HG03064 (cell line): Measurements from ENCODE around the gene TNKS2.
"Not testable (repeated sequence)": the region's sequence is repeated elsewhere in the genome, so short reads cannot be mapped to it uniquely, and the experiment has no call there.

Experiments used
- ATAC-seq: cut with Tn5 transposase; IDR thresholded peaks from one replicate; pipeline ENCODE4 v1.9.1; 2021; ENCODE audit warnings: low read depth; ENCODE audit not compliant: unreplicated experiment

TNKS2 gene

GRCh38 chr10:91797874-91798648, at the start of gene TNKS2:
Gene TNKS2 (plus strand): TSS chr10:91798426. CDS start chr10:91798691, 265 bp downstream.
- peak; percentile 67 for ATAC-seq

DNA sequence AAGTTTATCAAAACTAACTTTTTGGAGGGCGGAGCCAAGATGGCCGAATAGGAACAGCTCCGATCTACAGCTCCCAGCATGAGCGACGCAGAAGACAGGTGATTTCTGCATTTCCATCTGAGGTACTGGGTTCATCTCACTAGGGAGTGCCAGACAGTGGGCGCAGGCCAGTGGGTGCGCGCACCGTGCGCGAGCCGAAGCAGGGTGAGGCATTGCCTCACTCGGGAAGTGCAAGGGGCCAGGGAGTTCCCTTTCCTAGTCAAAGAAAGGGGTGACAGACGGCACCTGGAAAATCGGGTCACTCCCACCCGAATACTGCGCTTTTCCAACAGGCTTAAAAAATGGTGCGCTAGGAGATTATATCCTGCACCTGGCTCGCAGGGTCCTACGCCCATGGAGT, 48.6 kb upstream of the TNKS2 start:
- ATAC-seq = not testable (repeated sequence)

- no peak for ATAC-seq
These were observed 41.9 kb upstream of the TNKS2 start for GRCh38 chr10:91756286-91756685.

DNA sequence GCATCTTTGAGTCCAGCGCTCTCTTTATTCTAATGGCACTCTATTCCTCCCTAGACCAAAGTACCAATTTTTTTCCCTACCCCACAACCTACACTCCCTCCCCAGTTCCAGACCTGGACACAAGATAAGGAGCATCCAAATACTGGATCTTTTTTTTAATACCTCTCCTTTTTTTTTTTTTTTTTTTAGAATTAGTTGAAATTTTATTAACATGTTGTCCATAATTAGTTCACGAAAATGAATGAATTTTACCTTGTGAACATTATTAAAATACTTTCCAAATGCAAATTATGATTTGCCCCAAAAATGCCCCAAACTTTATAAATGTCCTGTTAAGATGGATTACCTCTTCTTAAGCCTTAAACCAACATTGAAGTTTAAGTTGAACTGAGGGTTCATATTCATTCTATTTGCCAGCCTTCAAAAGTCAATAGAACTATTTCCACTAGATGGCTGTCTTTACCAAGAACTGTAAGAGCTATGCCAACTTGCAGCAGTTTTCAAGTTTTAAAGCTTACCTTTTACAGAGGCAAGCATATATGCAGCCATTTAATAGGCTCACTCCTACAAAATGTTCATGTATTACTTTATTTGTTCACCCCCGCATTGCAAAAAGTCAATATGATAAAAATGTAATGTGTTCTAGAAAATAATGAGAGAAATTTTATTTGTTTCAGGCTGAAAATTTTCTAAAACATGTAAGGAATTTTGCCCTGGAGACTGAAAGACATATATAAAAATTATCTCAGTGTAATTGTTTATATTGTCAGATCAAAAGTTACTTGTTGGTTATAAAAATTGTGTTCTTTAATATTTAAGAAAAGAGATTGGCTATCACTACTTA, 39.7 kb upstream of the TNKS2 start:
- no peak for ATAC-seq

DNA sequence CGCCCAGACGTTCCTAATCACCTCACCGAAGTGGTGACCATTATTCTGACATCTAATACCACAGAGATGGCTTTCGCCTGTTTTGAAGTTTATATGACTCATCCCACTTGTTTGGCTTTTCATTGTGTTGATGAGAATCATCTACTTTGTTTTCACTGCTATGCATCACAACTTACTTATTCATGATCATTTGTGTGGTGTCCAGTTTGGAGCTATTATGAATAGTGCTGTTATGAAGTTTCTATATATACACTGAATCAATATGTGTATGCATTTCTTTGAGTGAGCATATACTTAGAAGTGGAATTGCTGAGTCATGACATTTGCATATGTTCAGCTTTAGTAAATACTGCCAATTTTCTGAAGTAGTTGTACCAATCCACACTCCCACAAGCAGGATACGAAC, 38.6 kb upstream of the TNKS2 start:
- no peak for ATAC-seq

DNA sequence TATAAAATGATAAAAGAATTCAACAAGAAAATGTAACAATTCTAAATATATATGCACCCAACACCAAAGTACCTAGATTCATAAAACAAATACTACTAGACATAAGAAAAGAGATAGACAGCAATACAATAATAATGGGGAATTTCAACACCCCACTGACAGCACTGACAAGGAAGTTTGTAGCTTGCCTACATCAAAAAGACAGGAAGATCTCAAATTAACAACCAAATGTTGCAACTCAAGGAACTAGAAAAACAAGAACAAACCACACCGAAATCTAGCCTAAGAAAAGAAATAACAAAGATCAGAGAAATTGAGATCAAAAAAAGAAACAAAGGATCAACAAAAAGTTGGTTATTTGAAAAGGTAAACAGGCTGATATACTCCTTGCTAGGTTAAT, 36.5 kb upstream of the TNKS2 start:
- no peak for ATAC-seq

DNA sequence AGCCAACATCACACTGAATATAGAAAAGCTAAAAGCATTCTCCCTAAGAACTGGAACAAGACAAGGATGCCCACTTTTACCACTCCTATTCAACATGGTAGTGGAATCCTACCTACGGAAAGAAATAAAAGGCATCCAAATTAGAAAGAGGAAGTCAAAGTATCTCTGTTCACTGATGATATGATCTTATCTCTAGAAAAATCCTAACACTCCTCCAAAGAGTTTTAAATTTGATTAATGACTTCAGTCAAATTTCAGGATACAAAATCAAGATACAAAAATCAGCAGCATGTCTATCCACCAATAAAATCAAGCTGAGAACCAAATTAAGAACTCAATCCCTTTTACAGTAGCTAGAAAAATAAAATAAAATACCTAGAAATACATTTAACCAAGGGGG, 35.3 kb upstream of the TNKS2 start:
- no peak for ATAC-seq

DNA sequence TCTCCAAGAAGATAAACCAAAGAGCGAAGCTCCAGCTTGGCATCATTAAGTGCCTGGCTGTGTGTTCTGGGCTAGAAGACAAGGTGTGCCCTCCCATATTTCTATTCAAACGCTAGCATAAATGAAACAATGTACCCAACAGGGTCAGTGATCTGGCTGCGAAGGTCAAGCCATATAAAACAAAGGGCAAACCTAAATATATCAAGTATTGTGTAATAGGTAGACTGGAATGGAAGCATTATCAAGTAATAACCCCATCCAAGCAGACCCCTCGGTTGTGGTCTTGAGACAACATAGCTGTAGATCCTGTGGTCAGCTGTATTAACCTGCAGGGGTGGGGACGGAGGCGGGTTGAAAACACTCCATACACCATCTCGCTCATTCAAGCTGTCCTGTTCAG, 31.6 kb upstream of the TNKS2 start:
- ATAC-seq = no peak

- ATAC-seq = no peak
These were observed 30.1 kb upstream of the TNKS2 start for GRCh38 chr10:91768123-91768522.

DNA sequence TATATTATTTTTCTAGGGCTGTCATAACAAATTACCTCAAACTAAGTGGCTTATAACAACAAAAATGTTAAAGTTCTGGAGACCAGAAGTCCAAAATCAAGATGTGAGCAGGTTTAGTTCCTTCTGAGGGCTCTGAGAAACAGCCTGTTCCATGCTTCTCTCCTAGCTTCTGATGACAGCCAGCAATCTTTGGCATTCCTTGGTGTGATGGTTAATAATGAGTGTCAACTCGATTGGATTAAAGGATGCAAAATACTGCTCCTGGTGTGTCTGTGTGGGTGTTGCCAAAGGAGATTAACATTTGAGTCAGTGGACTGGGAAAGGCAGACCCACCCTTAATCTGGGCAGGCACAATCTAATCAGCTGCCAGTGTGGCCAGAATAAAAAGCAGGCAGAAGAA, 26.3 kb upstream of the TNKS2 start:
- ATAC-seq = no peak

DNA sequence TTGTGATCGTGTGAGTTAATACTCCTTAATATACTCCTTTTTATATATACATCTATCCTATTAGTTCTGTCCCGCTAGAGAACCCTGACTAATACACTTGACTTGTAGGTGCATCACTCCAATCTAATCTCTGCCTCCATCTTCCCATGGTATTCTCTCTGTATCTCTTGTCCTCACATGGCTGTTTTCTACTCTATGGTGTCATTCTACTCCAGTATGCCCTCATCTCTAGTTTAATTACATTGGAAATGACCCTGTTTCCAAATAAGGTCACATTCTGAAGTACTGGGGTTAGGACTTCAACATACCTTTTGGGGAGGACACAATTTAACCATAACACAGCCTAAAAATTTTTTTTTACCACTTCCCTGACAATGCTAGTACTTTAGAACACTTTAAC, 25.8 kb upstream of the TNKS2 start:
- ATAC-seq = no peak

DNA sequence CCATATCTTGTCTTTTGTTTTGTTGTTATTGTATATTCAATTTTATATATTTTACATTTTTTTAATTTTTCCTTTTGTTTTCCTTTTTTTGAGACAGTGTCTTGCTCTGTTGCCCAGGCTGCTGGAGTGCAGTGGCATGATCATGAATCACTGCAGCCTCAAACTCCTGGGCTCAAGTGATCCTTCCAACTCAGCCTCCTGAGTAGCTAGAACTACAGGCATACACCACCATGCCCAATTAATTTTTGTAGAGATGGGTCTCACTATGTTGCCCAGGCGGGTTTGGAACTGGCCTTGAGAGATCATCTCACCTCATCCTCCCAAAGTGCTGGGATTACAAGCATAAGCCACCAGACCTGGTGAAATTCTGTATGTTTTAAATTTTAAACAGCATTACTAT, 25.4 kb upstream of the TNKS2 start:
- no peak for ATAC-seq

GRCh38 chr10:91774571-91774970, 23.7 kb upstream of the TNKS2 start:
- no peak for ATAC-seq

- no peak for ATAC-seq
These were observed 22.5 kb upstream of the TNKS2 start for GRCh38 chr10:91775731-91776130.

DNA sequence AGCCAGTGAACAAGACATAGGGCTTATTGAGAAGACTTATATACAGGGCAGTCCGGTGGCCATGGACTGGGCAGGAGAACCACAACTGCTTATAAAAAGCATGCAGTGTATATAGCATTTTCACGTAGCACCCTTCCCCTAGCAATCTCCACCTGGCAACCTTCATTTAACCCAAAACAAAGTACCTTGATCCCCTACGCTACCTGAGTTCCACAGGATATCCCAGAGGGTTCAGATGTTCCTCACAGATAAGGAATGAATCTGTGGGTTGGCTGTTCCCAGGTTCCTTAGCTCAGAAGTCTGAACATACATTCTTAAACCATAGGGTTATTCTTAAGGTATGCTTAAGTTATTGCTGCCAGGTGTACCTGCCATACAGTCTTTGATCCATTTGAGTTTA, 22.0 kb upstream of the TNKS2 start:
- ATAC-seq = no peak

GRCh38 chr10:91778485-91778884, 19.7 kb upstream of the TNKS2 start:
- ATAC-seq = no peak

GRCh38 chr10:91779011-91779605, 19.1 kb upstream of the TNKS2 start:
- no peak for ATAC-seq

DNA sequence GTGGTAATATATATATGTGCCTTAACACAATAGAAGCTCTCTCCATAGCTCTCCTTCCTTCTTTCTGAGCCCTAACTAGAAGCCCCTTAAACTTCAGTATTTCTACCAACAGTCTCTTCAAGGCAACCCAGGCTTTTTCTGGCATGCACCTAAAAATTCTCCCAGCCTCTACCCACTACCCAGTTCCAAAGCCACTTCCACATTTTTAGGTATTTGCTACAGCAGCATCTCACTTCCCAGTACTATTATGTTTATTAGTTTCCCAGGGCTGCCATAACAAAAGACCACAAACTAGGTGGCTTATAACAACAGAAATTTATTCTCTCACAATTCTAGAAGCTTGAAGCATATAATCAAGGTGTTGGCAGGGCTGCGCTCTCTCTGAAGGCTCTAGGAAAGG, 15.7 kb upstream of the TNKS2 start:
- no peak for ATAC-seq

DNA sequence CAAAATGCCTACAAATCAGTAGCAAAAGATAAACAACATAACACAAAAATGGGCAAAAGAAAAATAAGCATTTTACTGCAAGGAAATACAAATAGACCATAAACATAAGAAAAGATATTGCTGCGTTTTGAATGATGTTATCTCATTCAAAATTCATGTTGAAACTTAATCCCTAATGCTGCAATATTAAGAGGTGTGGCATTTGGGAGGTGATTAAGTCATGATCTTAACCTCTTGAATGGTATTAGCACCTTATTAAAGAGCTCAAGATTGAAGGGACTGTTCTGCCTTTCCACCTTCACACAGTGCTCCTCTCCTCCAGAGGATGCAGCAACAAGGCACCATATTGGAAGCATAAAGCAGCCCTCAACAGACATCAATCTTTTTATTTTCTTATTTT, 12.4 kb upstream of the TNKS2 start:
- no peak for ATAC-seq

- no peak for ATAC-seq
These were observed 11.0 kb upstream of the TNKS2 start for GRCh38 chr10:91787258-91787657.

GRCh38 chr10:91787810-91788209, 10.4 kb upstream of the TNKS2 start:
- no peak for ATAC-seq

GRCh38 chr10:91788527-91788926, 9.7 kb upstream of the TNKS2 start:
- ATAC-seq = no peak
